IMR-90 (cell line): Measurements from ENCODE around the gene RFX1. TPM values are rescaled to one million over a fixed set of nuclear protein-coding genes. Genes with fewer than 3 reads are reported as not detected.

Source experiments
- ATAC-seq: fragments of 200-7000 bp; cut with Tn5 transposase; 2 replicates; pipeline ENCODE4 v1.9.1; 2020; ENCODE audit warnings: low read depth, mild to moderate bottlenecking, moderate library complexity
- BruUV-seq: library from RNA; stranded (reverse); fragments of 400-500 nt; replicated peaks from 2 replicates; lab custom pipeline; 2021; lab: Mats Ljungman, UMichigan
- CTCF ChIA-PET: fragments of 300-600 bp; formaldehyde crosslinking; extraction: SDS; loops from one replicate; lab custom pipeline; 2021; ENCODE audit warnings: antibody characterized with exemption; lab: Yijun Ruan, JAX
- POLR2A ChIA-PET: fragments of 300-600 bp; sonication (Branson Sonifier 250); formaldehyde crosslinking; loops from one replicate; lab custom pipeline; 2022; ENCODE audit warnings: antibody characterized with exemption; ENCODE audit not compliant: unreplicated experiment; lab: Charles Lee
- DNase-seq: peaks from one replicate; pipeline ENCODE4 v3.0.0; 2013
- H2AFZ ChIP-seq: replicated peaks from 2 replicates; pipeline ENCODE3; 2013; ENCODE audit warnings: low read length, mild to moderate bottlenecking; ENCODE audit not compliant: poor library complexity
- H2AK5ac ChIP-seq: 2 replicates; pipeline ENCODE4 v1.6.1; 2013; ENCODE audit warnings: low read depth, low read length, inconsistent platforms
- H2AK9ac ChIP-seq: replicated peaks from 2 replicates; pipeline ENCODE3; 2013; ENCODE audit warnings: mild to moderate bottlenecking, low read depth, low read length, moderate library complexity; ENCODE audit not compliant: poor library complexity
- H2BK120ac ChIP-seq: 2 replicates; pipeline ENCODE4 v1.6.1; 2013; ENCODE audit warnings: low read depth, low read length, inconsistent platforms
- H2BK15ac ChIP-seq: 3 replicates; pipeline ENCODE4 v1.6.1; 2013; ENCODE audit warnings: low read depth, low read length, inconsistent platforms
- H2BK20ac ChIP-seq: 2 replicates; pipeline ENCODE4 v1.6.1; 2013; ENCODE audit warnings: low read depth, mild to moderate bottlenecking, inconsistent platforms, low read length, moderate library complexity
- H2BK5ac ChIP-seq: 2 replicates; pipeline ENCODE4 v1.6.1; 2013; ENCODE audit warnings: mild to moderate bottlenecking, low read depth, low read length, inconsistent platforms; ENCODE audit not compliant: poor library complexity, severe bottlenecking
- H3K14ac ChIP-seq: replicated peaks from 2 replicates; pipeline ENCODE4 v1.6.1; 2013; ENCODE audit warnings: low read depth, low read length, inconsistent platforms
- H3K18ac ChIP-seq: 2 replicates; pipeline ENCODE4 v1.6.1; 2013; ENCODE audit warnings: low read depth, low read length, control low read depth
- H3K23ac ChIP-seq: 2 replicates; pipeline ENCODE4 v1.6.1; 2013; ENCODE audit warnings: low read depth, low read length, inconsistent platforms
- H3K27ac ChIP-seq: 2 replicates; pipeline ENCODE4 v1.5.1; 2013; ENCODE audit warnings: mild to moderate bottlenecking, control low read depth, low read length; ENCODE audit not compliant: insufficient read depth
- H3K27me3 ChIP-seq: 2 replicates; pipeline ENCODE4 v1.6.1; 2013; ENCODE audit warnings: low read length; ENCODE audit not compliant: control insufficient read depth, insufficient read depth
- H3K36me3 ChIP-seq: 2 replicates; pipeline ENCODE4 v1.6.1; 2013; ENCODE audit warnings: low read length, mixed read lengths; ENCODE audit not compliant: control insufficient read depth, insufficient read depth
- H3K4ac ChIP-seq: 2 replicates; pipeline ENCODE4 v1.6.1; 2013; ENCODE audit warnings: low read depth, low read length, inconsistent platforms
- H3K4me1 ChIP-seq: 2 replicates; pipeline ENCODE4 v1.6.1; 2013; ENCODE audit warnings: low read length, mixed read lengths; ENCODE audit not compliant: control insufficient read depth, insufficient read depth
- H3K4me2 ChIP-seq: 2 replicates; pipeline ENCODE4 v1.6.1; 2013; ENCODE audit warnings: low read depth, mild to moderate bottlenecking, control low read depth, low read length, moderate library complexity
- H3K4me3 ChIP-seq: 2 replicates; pipeline ENCODE4 v1.5.1; 2013; ENCODE audit warnings: low read depth, mild to moderate bottlenecking, control low read depth, low read length, moderate library complexity; ENCODE audit not compliant: insufficient read depth
- H3K56ac ChIP-seq: 2 replicates; pipeline ENCODE4 v1.6.1; 2013; ENCODE audit warnings: low read length, inconsistent platforms; ENCODE audit not compliant: insufficient read depth; ENCODE audit errors: extremely low read depth
- H3K79me1 ChIP-seq, 2 experiments: 2 replicates each; pipeline ENCODE4 v1.6.1; 2013; ENCODE audit warnings: low read length in 2 of 2, inconsistent platforms in 1 of 2, low read depth in 1 of 2
- H3K9ac ChIP-seq: 2 replicates; pipeline ENCODE4 v1.6.1; 2013; ENCODE audit warnings: low read depth, low read length, control low read depth
- H3K9me1 ChIP-seq: 2 replicates; pipeline ENCODE4 v1.6.1; 2013; ENCODE audit warnings: low read length, inconsistent platforms; ENCODE audit not compliant: insufficient read depth
- H3K9me3 ChIP-seq: 2 replicates; pipeline ENCODE4 v1.6.1; 2013; ENCODE audit warnings: low read length; ENCODE audit not compliant: control insufficient read depth, insufficient read depth
- H4K20me1 ChIP-seq: 2 replicates; pipeline ENCODE4 v1.6.1; 2013; ENCODE audit warnings: low read length, inconsistent platforms; ENCODE audit not compliant: insufficient read depth
- H4K5ac ChIP-seq: 2 replicates; pipeline ENCODE4 v1.6.1; 2013; ENCODE audit warnings: mild to moderate bottlenecking, low read depth, low read length, control low read depth
- H4K8ac ChIP-seq, 2 experiments: 2 replicates each; pipeline ENCODE4 v1.6.1; 2013; ENCODE audit warnings: low read depth in 2 of 2, low read length in 2 of 2, control low read depth in 1 of 2, inconsistent platforms in 1 of 2
- H4K91ac ChIP-seq: 2 replicates; pipeline ENCODE4 v1.6.1; 2013; ENCODE audit warnings: low read depth, low read length, inconsistent platforms; ENCODE audit not compliant: insufficient read depth
- BHLHE40 ChIP-seq: fragments of 150-350 bp; IDR thresholded peaks from 2 replicates; pipeline ENCODE4 v1.6.1; 2016; ENCODE audit warnings: mild to moderate bottlenecking, low read depth, low read length
- CEBPB ChIP-seq: IDR thresholded peaks from 2 replicates; pipeline ENCODE4 v1.6.1; 2012; ENCODE audit warnings: low read depth, low read length, improper control_type of control experiment
- CHD1 ChIP-seq: IDR thresholded peaks from 2 replicates; pipeline ENCODE4 v1.6.1; 2012; ENCODE audit warnings: low read depth, low read length, improper control_type of control experiment
- CTCF ChIP-seq: conservative IDR thresholded peaks from 2 replicates; pipeline ENCODE4 v1.5.1; 2012; ENCODE audit warnings: mild to moderate bottlenecking, low read depth, low read length, improper control_type of control experiment
- ELK1 ChIP-seq: fragments of 150-350 bp; IDR thresholded peaks from 2 replicates; pipeline ENCODE4 v1.6.1; 2016; ENCODE audit warnings: low read depth, mild to moderate bottlenecking, low read length, moderate library complexity, borderline replicate concordance
- FOS ChIP-seq: fragments of 150-350 bp; IDR thresholded peaks from 2 replicates; pipeline ENCODE4 v1.6.1; 2016; ENCODE audit warnings: low read depth, low read length
- MAFK ChIP-seq: IDR thresholded peaks from 2 replicates; pipeline ENCODE4 v1.6.1; 2012; ENCODE audit warnings: low read depth, low read length, improper control_type of control experiment
- MAZ ChIP-seq: IDR thresholded peaks from 2 replicates; pipeline ENCODE4 v1.6.1; 2012; ENCODE audit warnings: low read depth, mild to moderate bottlenecking, low read length, improper control_type of control experiment, moderate library complexity, borderline replicate concordance
- MXI1 ChIP-seq: IDR thresholded peaks from 2 replicates; pipeline ENCODE4 v1.6.1; 2012; ENCODE audit warnings: low read depth, mild to moderate bottlenecking, low read length, moderate library complexity, borderline replicate concordance
- NFE2L2 ChIP-seq: fragments of 150-350 bp; IDR thresholded peaks from 2 replicates; pipeline ENCODE4 v1.6.1; 2016; ENCODE audit warnings: low read depth, mild to moderate bottlenecking, low read length
- POLR2A ChIP-seq: IDR thresholded peaks from 2 replicates; pipeline ENCODE4 v1.6.1; 2012; ENCODE audit warnings: mild to moderate bottlenecking, low read depth, low read length
- RCOR1 ChIP-seq: IDR thresholded peaks from 2 replicates; pipeline ENCODE4 v1.6.1; 2012; ENCODE audit warnings: mild to moderate bottlenecking, low read length, improper control_type of control experiment; ENCODE audit not compliant: insufficient replicate concordance
- RFX5 ChIP-seq: IDR thresholded peaks from 2 replicates; pipeline ENCODE4 v1.8.0; 2012; ENCODE audit warnings: low read depth, mild to moderate bottlenecking, low read length, moderate library complexity
- SMC3 ChIP-seq: fragments of 150-350 bp; IDR thresholded peaks from 2 replicates; pipeline ENCODE4 v1.6.1; 2016; ENCODE audit warnings: low read depth, mild to moderate bottlenecking, antibody characterized with exemption, low read length, moderate library complexity
- WGBS, 2 experiments: methylation state at CpG; one replicate each; pipeline versions ENCODE4 v1.1.5 to v1.1.7; 2013; ENCODE audit warnings: missing lambda C conversion rate in 2 of 2; ENCODE audit not compliant: insufficient read length in 1 of 2; ENCODE audit errors: extremely low coverage in 2 of 2; 5-methylcytosine and 5-hydroxymethylcytosine counted together
- dilution Hi-C: fragments of 300-500 bp; cut with HindIII; formaldehyde crosslinking; loops from one replicate; pipeline ENCODE4 v1.14.3; 2018; ENCODE audit warnings: low sequenced_read_pairs; ENCODE audit not compliant: unreplicated experiment
- in situ Hi-C: fragments of 300-500 bp; cut with MboI; formaldehyde crosslinking; loops from 3 replicates; pipeline ENCODE4 v1.14.3; 2019; ENCODE audit warnings: low sequenced_read_pairs, inconsistent platforms, mixed read lengths
- intact Hi-C: fragments of 100-400 bp; cut with micrococcal nuclease; formaldehyde crosslinking; loops from 2 replicates; pipeline ENCODE4 v1.10.0; 2022
- polyA plus RNA-seq, 3 experiments: library from polyadenylated mRNA; depleted of rRNA; stranded (reverse); fragments of >200 nt; gene quantifications; 2 replicates each; pipeline ENCODE4 v1.2.3, GENCODE V29; 2012; ENCODE audit warnings: low replicate concordance in 1 of 3
- total RNA-seq: library from RNA; depleted of rRNA; stranded (reverse); fragments of >200 nt; gene quantifications from 2 replicates; pipeline ENCODE4 v1.2.3, GENCODE V29; 2012

RFX1 gene
- total and polyA plus RNA-seq, 2 of the 4 experiments (the other 2 are of a cell fraction), result 0.36 to 3.1 TPM

- TF ChIP-seq POLR2A, result no peak
- TF ChIP-seq SMC3, result no peak
- no peak for TF ChIP-seq CHD1
- no peak for TF ChIP-seq RFX5
- TF ChIP-seq MAFK, result no peak
- no peak for TF ChIP-seq RCOR1
- TF ChIP-seq ELK1, result no peak
- TF ChIP-seq BHLHE40, result no peak
- TF ChIP-seq CEBPB, result no peak
- TF ChIP-seq FOS, result no peak
- TF ChIP-seq CTCF, result no peak
- no peak for TF ChIP-seq MXI1
- no peak for TF ChIP-seq NFE2L2
- TF ChIP-seq MAZ, result no peak
- ATAC-seq (no peak), DNase-seq (no peak)
- BruUV-seq, result no TSS peak
- Histone ChIP-seq H3K27ac (no peak overlapping the region), H3K9me3 (no peaks in the 10 kb centered on the region), H2AFZ (no peak overlapping the region), H2BK15ac (no peak overlapping the region), H3K79me1 (no peaks in the 10 kb centered on the region), H2BK20ac (no peak overlapping the region), H3K4me1 (no peaks in the 10 kb centered on the region), H4K20me1 (no peaks in the 10 kb centered on the region), H2AK9ac (no peak overlapping the region), H3K14ac (no peak overlapping the region), H3K27me3 (peaks cover 5% of the 10 kb centered on the region; the same call in 1 of the 2 replicates), H2AK5ac (no peak overlapping the region), H3K4me3 (no peak overlapping the region), H3K18ac (no peak overlapping the region), H2BK5ac (no peak overlapping the region), H4K5ac (no peak overlapping the region), H3K56ac (no peak overlapping the region), H3K9ac (no peak overlapping the region), H3K4me2 (no peak overlapping the region), H4K8ac (no peak overlapping the region), H3K9me1 (no peaks in the 10 kb centered on the region; the same call in 1 of the 2 replicates), H2BK120ac (no peak overlapping the region), H4K91ac (no peak overlapping the region), H3K36me3 (no peaks in the 10 kb centered on the region), H3K4ac (no peak overlapping the region), H3K23ac (no peak overlapping the region)
- dilution Hi-C loops, result no loop called here
- in situ Hi-C loops, result no loop called here
- WGBS, 2 experiments, result no CpG with 5 or more reads among the region's 7 CpGs
- CTCF ChIA-PET, result no interaction called here
- intact Hi-C loops, result no loop called here
- POLR2A ChIA-PET, result no interaction called here
These were observed 29.6 kb upstream of the RFX1 start for GRCh38 chr19:14035706-14036105.
